ENCODE measurements around the gene SPDYE6.
A peak's percentile ranks its signal among the peaks of the same experiment; 100 is the strongest.
"Not testable (repeated sequence)": the region's sequence is repeated elsewhere in the genome, so short reads cannot be mapped to it uniquely, and the experiment has no call there.

The SPDYE6 gene, protein sequence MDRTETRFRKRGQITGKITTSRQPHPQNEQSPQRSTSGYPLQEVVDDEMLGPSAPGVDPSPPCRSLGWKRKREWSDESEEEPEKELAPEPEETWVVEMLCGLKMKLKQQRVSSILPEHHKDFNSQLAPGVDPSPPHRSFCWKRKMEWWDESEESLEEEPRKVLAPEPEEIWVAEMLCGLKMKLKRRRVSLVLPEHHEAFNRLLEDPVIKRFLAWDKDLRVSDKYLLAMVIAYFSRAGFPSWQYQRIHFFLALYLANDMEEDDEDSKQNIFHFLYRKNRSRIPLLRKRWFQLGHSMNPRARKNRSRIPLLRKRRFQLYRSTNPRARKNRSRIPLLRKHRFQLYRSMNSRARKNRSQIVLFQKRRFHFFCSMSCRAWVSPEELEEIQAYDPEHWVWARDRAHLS

DNA sequence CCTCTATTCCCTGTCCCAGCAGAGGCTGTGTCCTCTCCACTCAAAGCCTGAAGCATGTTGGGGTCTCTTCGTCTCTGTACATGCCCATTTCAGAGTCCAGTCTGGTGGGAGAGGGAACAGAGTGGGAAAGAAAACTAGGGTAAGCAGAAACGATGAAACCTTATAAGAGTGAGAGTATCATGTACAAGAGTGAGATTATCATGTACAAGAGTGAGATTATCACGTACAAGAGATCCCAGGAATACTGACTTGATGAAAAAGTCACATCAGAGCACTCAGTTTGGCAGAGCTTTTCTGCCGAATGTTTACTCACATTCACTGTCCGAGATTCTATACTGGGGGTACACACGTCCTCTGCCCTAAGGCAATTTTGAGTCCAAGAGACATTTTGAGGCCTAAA lies at the start of gene SPDYE6:
SPDYE6 (minus strand) TSS at position 101 of the 400 bp plus-strand sequence. CDS start 421 bp downstream, outside the sequence.
- not testable (repeated sequence) for DNase-seq (ENCODE audit: low read depth, low spot score)

DNA sequence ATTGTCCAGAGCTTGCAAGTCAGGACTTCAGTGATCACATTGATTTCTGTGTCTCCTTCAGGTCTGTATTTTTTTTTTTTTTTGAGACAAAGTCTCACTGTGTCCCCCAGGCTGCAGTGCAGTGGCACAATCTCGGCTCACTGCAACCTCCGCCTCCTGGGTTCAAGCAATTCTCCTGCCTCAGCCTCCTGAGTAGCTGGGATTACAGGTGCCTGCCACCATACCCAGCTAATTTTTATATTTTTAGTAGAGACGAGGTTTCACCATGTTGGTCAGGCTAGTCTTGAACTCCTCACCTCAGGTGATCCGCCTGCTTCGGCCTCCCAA lies 48.6 kb upstream of the SPDYE6 start:
- not testable (repeated sequence) for DNase-seq (ENCODE audit: low read depth, low spot score)

DNA sequence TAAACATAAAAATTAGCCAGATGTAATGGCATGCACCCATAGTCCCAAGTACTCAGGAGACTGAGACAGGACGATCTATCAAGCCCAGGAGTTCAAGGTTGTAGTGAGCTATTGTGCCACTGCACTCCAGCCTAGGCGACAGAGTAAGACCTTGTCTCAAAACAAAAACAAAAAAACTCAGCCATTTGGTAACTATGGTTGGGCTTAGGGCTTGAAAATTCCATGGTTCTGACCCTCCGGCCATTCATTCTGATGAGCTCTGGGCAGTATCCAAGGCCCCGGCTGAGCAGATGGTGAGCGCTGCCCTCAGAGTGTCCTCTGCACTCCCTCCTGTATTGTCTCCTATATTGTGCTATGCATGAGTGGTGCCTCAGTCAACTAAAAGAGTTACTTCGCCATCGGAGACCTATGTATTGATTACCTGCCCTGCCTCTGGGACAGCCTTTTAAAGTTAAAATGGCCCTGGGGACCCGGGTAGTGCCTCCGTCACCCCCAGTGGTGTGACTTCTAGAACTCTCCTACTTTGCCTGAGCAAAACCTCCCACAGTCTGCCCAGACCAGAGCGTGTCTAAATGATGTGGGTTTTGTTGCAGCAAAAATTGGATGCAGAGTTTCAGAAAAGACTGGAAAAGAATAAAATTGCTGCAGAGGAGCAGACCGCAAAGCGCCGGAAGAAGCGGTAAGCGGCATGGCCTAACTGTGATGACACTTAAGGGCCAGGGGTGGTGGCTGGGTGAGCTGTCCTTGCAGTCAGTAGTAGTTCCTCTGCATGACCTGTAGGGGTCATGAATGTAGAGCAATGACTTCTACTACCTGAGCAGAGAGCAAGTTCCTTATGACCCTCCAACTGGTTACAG lies 48.0 kb upstream of the SPDYE6 start:
- DNase-seq (ENCODE audit: low read depth, low spot score) = peak; percentile 18

DNA sequence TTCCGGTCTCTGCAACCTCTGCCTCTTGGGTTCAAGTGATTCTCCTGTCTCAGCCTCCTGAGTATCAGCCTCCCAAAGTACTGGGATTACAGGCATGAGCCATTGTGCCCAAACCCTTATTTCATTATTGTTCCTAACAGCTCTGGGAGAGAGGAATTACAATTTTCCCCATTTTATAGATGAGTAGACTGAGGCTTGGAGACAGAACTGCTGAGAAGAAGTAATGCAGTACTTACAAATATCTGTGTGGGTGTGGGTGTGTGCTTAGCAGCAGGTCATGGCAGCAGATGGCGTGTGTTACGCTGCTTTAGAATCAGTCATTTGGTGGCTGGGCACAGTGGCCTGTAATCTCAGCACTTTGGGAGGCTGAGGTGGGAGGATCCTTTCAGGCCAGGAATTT lies 47.3 kb upstream of the SPDYE6 start:
- no peak for DNase-seq (ENCODE audit: low read depth, low spot score)

DNA sequence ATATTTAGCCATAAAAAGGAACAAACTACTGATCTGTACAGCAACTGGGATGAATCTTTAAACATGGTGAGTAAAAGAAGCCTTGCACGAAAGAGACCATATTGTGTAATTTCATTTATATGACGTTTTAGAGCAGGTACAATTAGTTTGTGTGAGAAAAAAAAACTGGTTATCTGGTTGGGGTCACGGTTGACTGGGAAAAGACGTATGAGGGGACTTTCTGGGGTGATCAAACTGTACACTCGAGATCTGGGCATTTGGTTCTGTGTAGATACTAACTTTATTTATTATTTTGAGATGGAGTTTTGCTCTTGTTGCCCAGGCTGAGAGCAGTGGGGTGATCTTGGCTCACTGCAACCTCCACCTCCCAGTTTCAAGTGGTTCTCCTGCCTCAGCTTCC lies 44.1 kb upstream of the SPDYE6 start:
- DNase-seq (ENCODE audit: low read depth, low spot score) = no peak

DNA sequence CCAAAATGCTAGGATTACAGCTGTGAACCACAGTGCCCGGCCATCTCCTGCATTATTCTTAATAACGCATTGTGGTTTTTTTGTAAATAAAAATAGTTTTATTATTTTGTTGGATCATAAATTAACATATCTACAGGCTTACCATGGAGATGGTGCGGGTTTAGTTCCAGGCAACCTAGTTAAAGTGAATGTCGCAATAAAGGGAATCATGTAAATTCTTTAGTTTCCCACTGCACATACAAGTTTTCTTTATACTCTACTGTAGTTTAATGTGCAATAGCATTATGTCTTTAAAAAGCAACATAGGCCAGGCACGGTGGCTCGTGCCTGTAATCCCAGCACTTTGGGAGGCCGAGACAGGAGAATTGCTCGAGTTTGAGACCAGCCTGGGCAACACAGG lies 42.3 kb upstream of the SPDYE6 start:
- DNase-seq (ENCODE audit: low read depth, low spot score) = no peak

DNA sequence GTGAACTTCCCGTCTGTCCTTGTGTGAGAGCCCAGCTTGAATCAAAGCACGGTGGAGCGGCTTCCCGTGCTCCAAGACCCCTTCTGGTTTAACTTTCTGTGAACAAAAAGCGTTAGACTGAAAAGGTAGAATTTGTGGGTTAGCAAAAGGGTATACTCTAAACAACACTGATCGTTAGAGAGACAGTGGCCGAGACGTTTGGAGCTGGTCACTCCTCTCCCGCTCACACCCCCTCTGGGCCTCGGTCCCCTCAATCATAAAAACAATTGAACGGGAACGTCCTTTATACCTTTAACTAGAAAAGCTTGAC lies 40.4 kb upstream of the SPDYE6 start:
- DNase-seq (ENCODE audit: low read depth, low spot score) = no peak

DNA sequence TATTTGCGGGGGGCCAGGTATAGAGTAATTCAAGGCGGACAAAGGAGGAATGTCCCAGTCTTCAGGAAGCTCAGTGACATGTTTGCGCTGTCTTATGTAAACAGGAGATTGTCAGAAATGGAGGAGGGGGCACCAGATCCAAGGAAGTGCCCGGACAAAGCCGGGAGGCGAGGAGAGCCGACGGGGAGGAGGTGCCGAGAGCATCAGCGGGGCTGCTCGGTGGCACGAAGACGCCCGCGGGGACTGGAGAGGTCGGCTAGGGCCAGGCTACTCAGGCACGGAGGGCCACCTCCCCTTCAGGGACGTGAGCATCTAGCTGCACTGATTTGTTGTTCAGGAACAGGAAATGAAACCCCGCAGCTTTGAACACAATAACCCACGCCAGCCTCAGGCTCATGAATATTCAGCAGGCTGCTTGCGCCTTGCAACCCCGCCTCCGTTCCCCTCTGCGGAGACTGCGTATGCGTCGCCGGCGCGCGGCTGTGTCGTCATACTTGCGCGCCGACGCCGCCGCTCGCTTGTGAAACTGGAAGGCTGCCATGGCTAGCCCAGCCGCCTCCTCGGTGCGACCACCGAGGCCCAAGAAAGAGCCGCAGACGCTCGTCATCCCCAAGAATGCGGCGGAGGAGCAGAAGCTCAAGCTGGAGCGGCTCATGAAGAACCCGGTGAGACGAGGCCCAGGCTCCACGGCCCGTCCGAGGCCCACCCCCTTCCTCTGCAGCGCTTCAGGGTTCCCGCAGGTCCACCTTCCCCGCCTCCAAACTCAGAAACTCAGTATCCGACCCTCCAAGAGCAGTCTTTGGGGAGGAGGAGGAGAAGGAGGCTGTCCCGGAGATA lies 39.8 kb upstream of the SPDYE6 start, which contains the start of gene PRKRIP1:
PRKRIP1 (plus strand) TSS at position 491 of the 837 bp plus-strand sequence; CDS start at position 540, 49 bp downstream.
- peak; percentile 77 for DNase-seq (ENCODE audit: low read depth, low spot score)

DNA sequence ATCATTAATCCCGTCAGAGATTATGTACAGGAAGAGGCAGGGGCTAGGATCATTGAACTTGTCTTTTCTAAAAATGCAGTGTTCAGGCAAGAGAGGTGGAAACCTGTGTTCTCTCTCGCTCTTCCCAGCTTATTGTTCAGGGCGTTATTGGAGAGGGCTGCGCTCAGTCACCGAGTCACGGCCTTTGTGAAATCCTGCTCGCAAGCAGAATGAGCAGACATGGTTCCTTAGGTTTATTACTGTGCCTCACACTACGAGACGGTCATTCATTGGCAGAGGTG lies 39.3 kb upstream of the SPDYE6 start:
- DNase-seq (ENCODE audit: low read depth, low spot score) = no peak

DNA sequence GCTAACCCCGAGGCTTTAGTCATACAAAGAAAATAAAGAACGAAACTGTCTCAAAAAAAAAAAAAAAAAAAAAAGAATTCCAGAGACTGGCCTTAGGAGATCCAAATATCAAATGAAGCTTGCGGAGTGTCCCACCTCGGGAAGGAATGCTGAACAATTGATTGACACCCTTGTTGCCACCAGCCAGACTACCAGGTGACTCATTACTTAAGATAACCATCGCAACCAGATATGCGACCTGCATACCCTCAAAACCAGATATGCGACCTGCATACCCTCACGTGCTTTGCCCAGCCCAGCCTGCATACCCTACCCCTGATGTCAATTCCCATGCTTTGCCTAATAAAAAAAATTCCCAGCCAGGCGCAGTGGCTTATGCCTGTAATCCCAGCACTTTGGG lies 37.2 kb upstream of the SPDYE6 start:
- no peak for DNase-seq (ENCODE audit: low read depth, low spot score)

DNA sequence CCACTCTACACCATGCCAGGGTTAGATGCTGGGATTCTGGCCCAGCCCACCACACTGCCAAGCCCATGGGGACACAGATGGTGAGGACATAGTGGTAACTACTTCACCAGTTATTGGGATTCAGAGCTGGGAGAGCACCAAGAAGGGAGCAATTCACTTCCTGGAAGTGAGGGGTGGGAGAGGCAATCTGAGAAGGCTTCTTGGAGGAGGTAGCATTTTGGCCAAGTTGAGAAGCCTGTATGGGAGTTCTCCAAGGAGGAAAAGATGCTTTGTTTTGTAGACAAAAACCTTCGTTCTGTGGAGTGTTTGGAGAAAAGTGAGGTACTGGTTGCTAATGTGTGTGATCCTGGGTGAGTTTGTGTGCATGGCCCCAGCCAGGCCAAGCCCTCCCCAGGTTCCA lies 36.1 kb upstream of the SPDYE6 start:
- DNase-seq (ENCODE audit: low read depth, low spot score) = no peak

DNA sequence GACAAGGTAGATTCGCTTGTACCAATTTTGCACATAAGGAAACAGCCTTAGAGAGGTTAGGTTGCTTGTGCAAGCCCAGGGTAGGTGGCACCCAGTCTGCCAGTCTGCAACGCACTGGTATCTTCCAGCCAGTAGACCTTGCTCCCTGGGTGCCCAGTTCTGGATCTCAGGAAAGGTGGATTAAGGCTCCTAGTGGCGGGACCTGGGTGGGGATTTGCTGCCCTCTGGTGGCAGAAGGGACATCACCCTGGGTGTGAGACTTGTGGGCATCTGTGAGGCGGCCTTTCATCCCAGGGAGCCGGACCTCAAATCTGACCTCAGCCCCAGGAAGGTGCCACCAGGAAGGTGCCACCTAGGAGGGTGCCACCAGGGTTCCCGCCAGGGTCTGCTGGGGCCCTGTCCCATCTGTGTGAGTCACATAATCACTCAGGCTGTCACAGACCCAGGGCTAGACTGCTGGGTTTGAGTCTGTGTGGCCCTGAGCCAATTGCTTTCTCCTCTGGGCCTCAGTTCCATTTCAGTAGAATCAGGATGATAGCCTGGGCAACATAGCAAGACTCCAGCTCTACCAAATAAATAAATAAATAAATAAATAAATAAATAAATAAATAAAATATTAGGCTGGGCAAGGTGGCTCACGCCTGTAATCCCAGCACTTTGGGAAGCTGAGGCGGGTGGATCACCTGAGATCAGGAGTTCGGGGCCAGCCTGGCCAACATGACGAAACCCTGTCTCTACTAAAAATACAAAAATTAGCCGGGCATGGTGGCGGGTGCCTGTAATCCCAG lies 34.6 kb upstream of the SPDYE6 start:
- peak; percentile 30 for DNase-seq (ENCODE audit: low read depth, low spot score)

DNA sequence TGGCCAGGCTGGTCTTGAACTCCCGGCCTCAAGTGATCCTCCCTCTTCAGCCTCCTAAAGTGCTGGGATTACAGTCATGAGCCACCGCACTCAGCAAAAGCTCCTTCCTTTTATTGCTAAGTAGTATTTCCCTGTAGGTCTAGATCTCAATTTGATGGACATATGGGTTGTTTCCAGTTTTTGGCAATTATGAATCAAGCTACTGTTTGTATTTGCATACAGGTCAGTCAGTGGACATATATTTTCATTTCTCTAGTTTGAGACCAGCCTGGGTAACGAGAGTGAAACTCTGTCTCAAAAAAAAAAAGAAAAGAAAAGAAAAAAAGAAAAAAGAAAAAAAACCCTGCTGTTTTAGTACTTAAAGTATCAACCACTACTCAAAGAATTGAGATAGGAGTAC lies 33.6 kb upstream of the SPDYE6 start:
- no peak for DNase-seq (ENCODE audit: low read depth, low spot score)

DNA sequence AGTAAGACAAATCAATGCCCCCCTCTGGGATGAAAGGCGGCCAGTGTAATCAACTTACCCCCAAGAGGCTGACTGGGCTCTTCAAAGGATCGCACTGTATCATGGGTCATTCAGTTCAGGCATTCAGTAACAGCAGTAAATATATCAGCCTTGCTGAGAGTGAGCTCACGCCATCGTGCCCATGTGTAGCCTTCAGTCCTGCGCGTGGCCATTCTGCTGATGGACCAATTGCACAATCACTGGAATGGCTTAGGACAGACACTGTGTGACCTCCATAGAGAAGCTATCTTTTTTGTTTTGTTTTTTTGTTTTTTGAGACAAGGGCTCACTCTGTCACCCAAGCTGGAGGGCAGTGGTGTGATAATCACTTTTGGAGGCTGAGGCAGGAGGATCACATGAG lies 30.8 kb upstream of the SPDYE6 start:
- no peak for DNase-seq (ENCODE audit: low read depth, low spot score)

DNA sequence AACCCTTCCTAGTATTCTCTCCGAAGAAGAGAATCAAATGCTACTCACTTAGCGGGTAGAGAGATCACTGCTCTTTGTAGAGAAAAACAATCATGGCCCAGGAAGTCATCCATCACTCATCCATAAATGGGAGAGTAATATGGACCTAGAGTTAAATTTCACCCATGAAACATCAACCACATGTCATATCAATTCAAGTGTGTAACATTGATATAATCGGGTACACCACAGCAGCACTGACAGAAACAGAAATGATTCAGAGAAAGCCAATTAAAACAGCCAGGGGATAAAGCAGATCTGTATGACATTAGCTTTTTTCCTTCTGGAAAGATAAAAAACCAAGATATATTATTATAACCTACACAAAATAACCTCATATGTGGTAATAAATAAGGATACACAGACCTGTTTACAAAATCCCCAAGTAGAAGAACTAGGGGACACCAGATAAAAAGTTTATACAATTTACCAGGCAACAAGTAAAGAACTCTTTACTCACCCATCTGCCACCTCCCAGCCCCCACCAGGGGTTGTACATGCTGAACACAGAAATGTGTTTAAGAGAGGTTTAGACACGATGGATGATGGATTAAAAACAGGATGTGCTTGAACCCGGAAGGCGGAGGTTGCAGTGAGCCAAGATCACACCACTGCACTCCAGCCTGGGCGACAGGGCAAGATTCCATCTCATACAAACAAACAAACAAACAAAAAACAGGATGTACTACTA lies 25.6 kb upstream of the SPDYE6 start:
- not testable (repeated sequence) for DNase-seq (ENCODE audit: low read depth, low spot score)

DNA sequence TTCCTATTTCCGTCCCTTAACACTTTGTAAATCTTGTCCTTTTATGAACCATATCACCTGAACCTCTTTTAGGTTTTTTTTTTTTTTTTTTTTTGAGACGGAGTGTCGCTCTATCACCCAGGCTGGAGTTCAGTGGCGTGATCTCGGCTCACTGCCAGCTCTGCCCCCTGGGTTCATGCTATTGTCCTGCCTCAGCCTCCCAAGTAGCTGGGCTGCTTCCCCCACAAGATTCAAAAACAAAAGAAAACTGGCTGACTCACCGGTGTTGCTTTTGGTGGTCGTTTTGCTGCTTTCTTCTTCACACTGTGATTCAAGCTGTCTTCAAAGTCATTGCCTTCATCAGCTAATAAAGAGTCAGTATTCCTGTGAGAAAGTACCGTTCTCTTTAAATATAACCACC lies 24.6 kb upstream of the SPDYE6 start:
- not testable (repeated sequence) for DNase-seq (ENCODE audit: low read depth, low spot score)

DNA sequence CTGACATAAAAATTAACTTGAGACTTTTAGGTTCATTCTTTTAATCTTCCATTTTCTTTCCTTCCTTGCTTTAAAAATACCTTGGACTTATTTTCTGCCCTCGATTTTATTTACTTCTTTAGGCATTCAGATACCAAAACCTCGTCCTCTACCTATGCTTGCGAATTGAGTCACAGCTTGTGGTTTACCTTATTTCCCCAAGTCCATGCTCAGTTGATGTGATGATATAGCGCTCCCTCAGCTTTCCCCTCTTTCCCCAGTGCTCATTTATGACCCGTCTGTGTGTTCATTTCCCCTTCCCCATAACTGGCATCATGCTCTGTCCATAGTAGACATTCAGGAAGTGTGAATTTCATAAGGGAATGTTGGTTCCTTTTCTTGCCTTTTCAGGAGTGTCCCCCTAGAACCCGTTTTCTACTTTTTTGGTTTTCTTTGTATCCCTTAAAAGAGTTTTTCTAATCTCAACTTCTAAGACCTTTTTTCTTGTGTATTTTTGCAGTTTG lies 20.8 kb upstream of the SPDYE6 start:
- no peak for DNase-seq (ENCODE audit: low read depth, low spot score)

DNA sequence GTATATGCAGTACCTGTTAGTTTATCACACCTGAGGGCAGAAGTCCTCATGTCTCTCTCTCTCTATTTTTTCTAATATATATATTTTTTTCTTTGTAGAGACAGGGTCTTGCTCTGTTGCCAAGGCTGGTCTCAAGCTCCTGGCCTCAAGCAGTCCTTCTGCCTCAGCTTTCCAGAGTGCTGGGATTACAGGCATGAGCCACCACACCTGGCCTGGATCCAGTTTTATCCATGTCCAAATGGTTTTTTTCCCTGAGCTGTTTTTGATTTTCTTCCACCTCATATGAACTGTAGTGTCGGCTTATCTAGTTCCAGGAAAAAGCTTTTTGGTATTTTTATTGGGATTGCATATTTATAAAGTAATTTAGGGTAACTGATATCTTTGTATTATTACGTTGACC lies 16.6 kb upstream of the SPDYE6 start:
- not testable (repeated sequence) for DNase-seq (ENCODE audit: low read depth, low spot score)

DNA sequence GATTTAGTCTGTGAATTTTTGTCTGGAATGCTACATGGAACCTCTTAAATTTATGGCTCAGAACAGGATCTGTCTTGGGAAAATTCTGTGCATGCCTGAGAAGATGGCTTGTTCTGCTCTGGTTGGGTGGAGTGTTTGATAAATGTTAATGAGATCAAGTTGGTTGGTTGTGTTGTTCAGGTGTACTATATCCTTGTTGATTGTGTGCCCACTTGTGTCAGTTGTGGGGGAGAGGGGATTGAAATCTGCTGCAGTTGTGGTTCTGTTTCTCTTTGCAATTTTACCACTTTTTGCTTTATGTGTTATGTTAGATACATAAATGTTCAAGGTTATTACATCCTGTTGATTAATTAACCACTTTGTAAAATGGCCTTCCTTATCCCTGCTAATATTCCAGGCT lies 13.8 kb upstream of the SPDYE6 start:
- not testable (repeated sequence) for DNase-seq (ENCODE audit: low read depth, low spot score)

DNA sequence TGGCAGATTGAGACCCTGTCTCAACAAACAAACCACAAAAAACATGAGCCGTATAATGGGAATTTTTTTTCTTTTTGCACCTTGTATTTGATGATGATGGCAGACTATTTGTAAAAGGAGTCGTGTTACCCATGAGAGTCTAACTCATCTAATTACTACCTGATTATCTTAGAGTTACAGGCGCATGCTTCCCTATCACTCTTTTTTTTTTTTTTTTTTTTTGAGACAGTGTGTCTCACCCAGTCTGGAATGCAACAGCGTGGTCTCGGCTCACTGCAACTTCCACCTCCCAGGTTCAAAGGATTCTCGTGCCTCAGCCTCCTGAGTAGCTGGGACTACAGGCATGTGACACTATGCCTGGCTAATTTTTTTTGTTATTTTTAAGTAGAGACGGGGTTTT lies 9.1 kb upstream of the SPDYE6 start:
- not testable (repeated sequence) for DNase-seq (ENCODE audit: low read depth, low spot score)

Data from activated CD4-positive, CD25-positive, alpha-beta regulatory T cell treated with anti-CD3 and anti-CD28 coated beads, Interleukin-2, amount 50 U/mL, for 16 hours (primary cell).